PC-9 (cell line): Measurements from ENCODE around the gene RFWD3.

Experiments
- CTCF ChIP-seq: fragments of 200-600 bp; sonication (generic); conservative IDR thresholded peaks from 2 replicates; pipeline ENCODE4 v1.6.1; 2017; ENCODE audit warnings: mixed run types, antibody characterized with exemption, mild to moderate bottlenecking, moderate library complexity
- EZH2 ChIP-seq: fragments of 200-600 bp; sonication (generic); IDR thresholded peaks from 2 replicates; pipeline ENCODE4 v1.8.0; 2017; ENCODE audit warnings: antibody characterized with exemption, low read depth

- TF ChIP-seq CTCF (no peak), EZH2 (no peak)
Measured at GRCh38 chr16:74673876-74674275, 7.2 kb upstream of the RFWD3 start.
